Tibial artery (tissue), 4 donors: ENCODE measurements around the gene SMIM17.

Source experiments
- DNase-seq, 2 donors: peaks; one replicate each; pipeline ENCODE4 v3.0.0-alpha.2; 2019
- H3K27ac ChIP-seq, 2 donors: fragments of 200-600 bp; sonication (generic) in 1 of 2; 1 replicate in 1 of 2; 2 replicates in 1 of 2; pipeline ENCODE4 v1.5.1; 2018 to 2019; ENCODE audit warnings: mild to moderate bottlenecking in 1 of 2
- H3K27me3 ChIP-seq, 2 donors: fragments of 200-600 bp; sonication (generic) in 1 of 2; one replicate each; pipeline versions ENCODE4 v1.5.1 to v1.6.0; 2016 to 2019
- H3K36me3 ChIP-seq, 3 donors: fragments of 200-600 bp; sonication (generic) in 2 of 3; one replicate each; pipeline ENCODE4 v1.5.1; 2016 to 2019; ENCODE audit warnings: mild to moderate bottlenecking in 2 of 3
- H3K4me1 ChIP-seq, 4 donors: fragments of 200-600 bp; sonication (generic) in 2 of 4; 1 replicate in 3 of 4; 2 replicates in 1 of 4; pipeline ENCODE4 v1.5.1; 2016 to 2019
- H3K4me3 ChIP-seq, 2 donors: fragments of 200-600 bp; sonication (generic) in 1 of 2; 1 replicate in 1 of 2; 2 replicates in 1 of 2; pipeline ENCODE4 v1.5.1; 2018 to 2019; ENCODE audit warnings: mild to moderate bottlenecking in 2 of 2
- H3K9me3 ChIP-seq, 3 donors: fragments of 200-600 bp; sonication (generic) in 1 of 3; one replicate each; pipeline ENCODE4 v1.5.1; 2016 to 2019
- intact Hi-C: fragments of 100-400 bp; cut with DNase I; formaldehyde crosslinking; loops from one replicate; pipeline ENCODE4 v1.15.0; 2023; ENCODE audit warnings: low total_unique reads
- TF ChIP-seq, protein P1 (sequence below), 2 experiments: fragments of 200-600 bp in 1 of 2; fragments of 450-650 bp in 1 of 2; IDR thresholded peaks; one replicate each; pipeline ENCODE4 v1.5.1; 2017 to 2019; ENCODE audit warnings: antibody characterized with exemption in 2 of 2, mild to moderate bottlenecking in 1 of 2, moderate library complexity in 1 of 2

Gene SMIM17

GRCh38 chr19:56654151-56654550 lies 11.2 kb downstream of the SMIM17 start:
- no peak for DNase-seq
- Histone ChIP-seq H3K27ac (no peak overlapping the region), H3K27me3 (no peaks in the 10 kb centered on the region), H3K4me3 (no peak overlapping the region), H3K36me3 (no peaks in the 10 kb centered on the region), H3K4me1 (no peaks in the 10 kb centered on the region), H3K9me3 (peaks cover 0 to 6% (median 5%) of the 10 kb centered on the region in 3 donors)
- TF ChIP-seq, protein P1, sequence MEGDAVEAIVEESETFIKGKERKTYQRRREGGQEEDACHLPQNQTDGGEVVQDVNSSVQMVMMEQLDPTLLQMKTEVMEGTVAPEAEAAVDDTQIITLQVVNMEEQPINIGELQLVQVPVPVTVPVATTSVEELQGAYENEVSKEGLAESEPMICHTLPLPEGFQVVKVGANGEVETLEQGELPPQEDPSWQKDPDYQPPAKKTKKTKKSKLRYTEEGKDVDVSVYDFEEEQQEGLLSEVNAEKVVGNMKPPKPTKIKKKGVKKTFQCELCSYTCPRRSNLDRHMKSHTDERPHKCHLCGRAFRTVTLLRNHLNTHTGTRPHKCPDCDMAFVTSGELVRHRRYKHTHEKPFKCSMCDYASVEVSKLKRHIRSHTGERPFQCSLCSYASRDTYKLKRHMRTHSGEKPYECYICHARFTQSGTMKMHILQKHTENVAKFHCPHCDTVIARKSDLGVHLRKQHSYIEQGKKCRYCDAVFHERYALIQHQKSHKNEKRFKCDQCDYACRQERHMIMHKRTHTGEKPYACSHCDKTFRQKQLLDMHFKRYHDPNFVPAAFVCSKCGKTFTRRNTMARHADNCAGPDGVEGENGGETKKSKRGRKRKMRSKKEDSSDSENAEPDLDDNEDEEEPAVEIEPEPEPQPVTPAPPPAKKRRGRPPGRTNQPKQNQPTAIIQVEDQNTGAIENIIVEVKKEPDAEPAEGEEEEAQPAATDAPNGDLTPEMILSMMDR (IDR thresholded peaks at IDR 0.05) = no peak
- intact Hi-C loops = no loop called here

GRCh38 chr19:56660381-56661107 lies 17.6 kb downstream of the SMIM17 start:
- Histone ChIP-seq H3K27me3 (no peaks in the 10 kb centered on the region), H3K4me1 (peaks cover 0 to 5% (median 3%) of the 10 kb centered on the region in 4 donors), H3K9me3 (peaks cover 0 to 7% (median 0%) of the 10 kb centered on the region in 3 donors), H3K4me3 (peak overlapping the region in 1 of 2 donors; percentile 33), H3K36me3 (peaks cover 19 to 32% (median 21%) of the 10 kb centered on the region in 3 donors), H3K27ac (no peak overlapping the region)
- TF ChIP-seq, protein P1 (IDR thresholded peaks at IDR 0.05) = peak in 1 of 2 experiments; percentile 36
- intact Hi-C loops = no loop called here
- no peak for DNase-seq

DNA sequence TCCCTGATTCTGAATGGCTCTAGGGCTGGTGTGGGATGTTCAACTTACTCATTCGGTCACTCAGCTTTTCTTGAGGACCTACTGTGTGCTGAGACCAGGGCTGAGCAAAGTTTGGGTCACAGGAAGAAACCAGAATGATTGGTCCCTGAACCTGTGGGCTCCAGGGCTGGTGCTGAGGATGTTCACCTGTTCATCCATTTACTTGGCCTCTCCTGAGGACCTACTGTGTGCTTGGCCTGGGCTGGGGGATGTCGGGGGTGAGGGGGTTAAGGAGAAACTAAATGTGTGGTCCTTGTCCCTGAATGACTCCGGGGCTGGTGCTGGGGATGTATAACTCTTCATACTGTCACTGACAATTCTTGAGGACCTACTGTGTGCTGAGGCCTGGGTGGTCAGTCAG lies 18.3 kb downstream of the SMIM17 start:
- Histone ChIP-seq H3K4me3 (no peak overlapping the region), H3K27ac (no peak overlapping the region), H3K27me3 (no peaks in the 10 kb centered on the region), H3K36me3 (peaks cover 19 to 32% (median 21%) of the 10 kb centered on the region in 3 donors), H3K4me1 (peaks cover 0 to 5% (median 3%) of the 10 kb centered on the region in 4 donors), H3K9me3 (peaks cover 0 to 7% (median 0%) of the 10 kb centered on the region in 3 donors)
- intact Hi-C loops = no loop called here
- TF ChIP-seq, protein P1 (IDR thresholded peaks at IDR 0.05) = no peak
- DNase-seq = no peak

DNA sequence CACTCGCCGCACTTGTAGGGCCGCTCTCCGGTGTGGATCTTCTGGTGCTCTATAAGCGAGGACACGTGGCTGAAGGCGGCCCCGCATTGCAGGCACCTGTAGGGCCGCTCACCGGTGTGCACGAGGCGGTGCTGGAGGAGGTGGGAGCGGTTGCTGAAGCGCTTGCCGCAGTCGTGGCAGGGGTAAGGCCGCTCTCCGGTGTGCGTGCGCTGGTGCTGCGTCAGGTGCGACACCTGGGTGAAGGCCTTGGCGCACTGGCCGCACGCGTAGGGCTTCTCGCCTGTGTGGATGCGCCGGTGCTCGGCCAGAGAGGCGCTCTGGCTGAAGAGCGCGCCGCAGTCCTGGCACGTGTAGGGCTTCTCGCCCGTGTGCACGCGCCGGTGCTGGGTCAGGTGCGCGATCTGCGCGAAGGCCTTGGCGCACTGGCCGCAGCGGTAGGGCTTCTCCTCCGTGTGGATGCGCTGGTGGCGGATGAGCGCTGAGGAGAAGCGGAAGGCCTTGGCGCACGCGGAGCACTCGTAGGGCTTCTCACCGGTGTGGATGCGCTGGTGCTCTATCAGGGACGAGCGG lies 21.1 kb downstream of the SMIM17 start:
- H3K27ac ChIP-seq = no peak overlapping the region
- TF ChIP-seq, protein P1 (IDR thresholded peaks at IDR 0.05) = no peak
- no peaks in the 10 kb centered on the region for H3K27me3 ChIP-seq
- intact Hi-C loops = no loop called here
- peaks cover 19 to 32% (median 32%) of the 10 kb centered on the region in 3 donors for H3K36me3 ChIP-seq
- H3K4me1 ChIP-seq = peaks cover 0 to 5% (median 3%) of the 10 kb centered on the region in 4 donors
- peaks cover 0 to 7% (median 0%) of the 10 kb centered on the region in 3 donors for H3K9me3 ChIP-seq
- no peak for DNase-seq
- no peak overlapping the region for H3K4me3 ChIP-seq

DNA sequence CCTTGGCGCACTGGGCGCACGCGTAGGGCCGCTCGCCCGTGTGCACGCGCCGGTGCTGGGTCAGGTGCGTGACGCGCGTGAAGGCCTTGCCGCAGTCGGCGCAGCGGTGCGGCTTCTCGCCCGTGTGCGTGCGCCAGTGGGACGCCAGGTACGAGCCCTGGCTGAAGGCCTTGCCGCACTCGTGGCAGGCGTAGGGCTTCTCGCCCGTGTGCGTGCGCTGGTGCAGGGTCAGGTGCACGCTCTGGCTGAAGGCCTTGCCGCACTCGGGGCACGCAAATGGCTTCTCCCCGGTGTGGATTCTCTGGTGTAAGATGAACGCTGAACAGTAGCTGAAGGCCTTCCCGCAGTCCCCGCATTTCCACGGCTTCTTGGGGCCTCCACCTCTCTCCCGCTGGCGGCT lies 21.6 kb downstream of the SMIM17 start:
- Histone ChIP-seq H3K4me1 (peaks cover 0 to 5% (median 3%) of the 10 kb centered on the region in 4 donors), H3K4me3 (no peak overlapping the region), H3K27ac (no peak overlapping the region), H3K27me3 (no peaks in the 10 kb centered on the region), H3K9me3 (peaks cover 0 to 7% (median 0%) of the 10 kb centered on the region in 3 donors), H3K36me3 (peaks cover 19 to 32% (median 32%) of the 10 kb centered on the region in 3 donors)
- TF ChIP-seq, protein P1 (IDR thresholded peaks at IDR 0.05) = no peak
- intact Hi-C loops = no loop called here
- DNase-seq = no peak
